ENCODE measurements around the gene KCTD14. TPM values are rescaled to one million over a fixed set of nuclear protein-coding genes. Genes with fewer than 3 reads are reported as not detected.
A peak's percentile ranks its signal among the peaks of the same experiment; 100 is the strongest.

Gene KCTD14
- total and polyA plus RNA-seq, 9 donors = 0.24 to 5.2 (median 1.5) TPM

- H3K27me3 ChIP-seq = no peaks in the 10 kb centered on the region
- DNase-seq = peak; percentile 65 to 82 (median 80)
- 16 to 19% (median 18%) methylated on average over 7 of the region's 7 CpGs for WGBS, 3 donors
- peak overlapping the region in 1 of 2 donors; percentile 40 for H3K27ac ChIP-seq
- H3K9me3 ChIP-seq = no peaks in the 10 kb centered on the region
- H3K4me1 ChIP-seq (ENCODE audit: insufficient read depth) = peaks cover 6% of the 10 kb centered on the region
- intact Hi-C loops (cut with DNase I) = no loop called here
- TF ChIP-seq POLR2A (IDR thresholded peaks at IDR 0.05) (no peak), CTCF (IDR thresholded peaks at IDR 0.05) (no peak), EP300 (IDR thresholded peaks at IDR 0.05) (no peak)
- H3K36me3 ChIP-seq = no peaks in the 10 kb centered on the region
- no peak overlapping the region for H3K4me3 ChIP-seq
These were observed 17.0 kb upstream of the KCTD14 start for GRCh38 chr11:78039919-78040671.

- H3K36me3 ChIP-seq = no peaks in the 10 kb centered on the region
- 83 to 89% (median 87%) methylated on average over 4 of the region's 4 CpGs for WGBS, 3 donors
- no peaks in the 10 kb centered on the region for H3K9me3 ChIP-seq
- no peak for DNase-seq
- intact Hi-C loops (cut with DNase I) = no loop called here
- no peaks in the 10 kb centered on the region for H3K27me3 ChIP-seq
- no peak overlapping the region for H3K4me3 ChIP-seq
- peak overlapping the region in 1 of 2 donors; percentile 40 for H3K27ac ChIP-seq
- TF ChIP-seq EP300 (IDR thresholded peaks at IDR 0.05) (no peak), CTCF (IDR thresholded peaks at IDR 0.05) (no peak), POLR2A (IDR thresholded peaks at IDR 0.05) (no peak)
- H3K4me1 ChIP-seq (ENCODE audit: insufficient read depth) = peaks cover 6% of the 10 kb centered on the region
These were observed 16.4 kb upstream of the KCTD14 start for GRCh38 chr11:78039391-78039918.

- H3K27ac ChIP-seq = no peak overlapping the region
- intact Hi-C loops (cut with DNase I) = no loop called here
- 85 to 88% (median 86%) methylated on average over 8 of the region's 8 CpGs for WGBS, 3 donors
- no peaks in the 10 kb centered on the region for H3K36me3 ChIP-seq
- no peak overlapping the region for H3K4me3 ChIP-seq
- no peaks in the 10 kb centered on the region for H3K9me3 ChIP-seq
- TF ChIP-seq CTCF (IDR thresholded peaks at IDR 0.05) (no peak), EP300 (IDR thresholded peaks at IDR 0.05) (no peak), POLR2A (IDR thresholded peaks at IDR 0.05) (no peak)
- peak in 1 of 5 donors; percentile 42 for DNase-seq
- H3K27me3 ChIP-seq = no peaks in the 10 kb centered on the region
- peaks cover 6% of the 10 kb centered on the region for H3K4me1 ChIP-seq (ENCODE audit: insufficient read depth)
These were observed 15.7 kb upstream of the KCTD14 start for GRCh38 chr11:78038697-78039313.

GRCh38 chr11:78037825-78038620 lies 14.9 kb upstream of the KCTD14 start:
- WGBS, 3 donors = 79 to 90% (median 86%) methylated on average over 9 of the region's 9 CpGs
- no peaks in the 10 kb centered on the region for H3K9me3 ChIP-seq
- H3K36me3 ChIP-seq = no peaks in the 10 kb centered on the region
- H3K27ac ChIP-seq = no peak overlapping the region
- no peak for DNase-seq
- H3K27me3 ChIP-seq = no peaks in the 10 kb centered on the region
- H3K4me3 ChIP-seq = no peak overlapping the region
- intact Hi-C loops (cut with DNase I) = no loop called here
- no peak for TF ChIP-seq POLR2A (IDR thresholded peaks at IDR 0.05)
- no peak for TF ChIP-seq EP300 (IDR thresholded peaks at IDR 0.05)
- no peak for TF ChIP-seq CTCF (IDR thresholded peaks at IDR 0.05)
- H3K4me1 ChIP-seq (ENCODE audit: insufficient read depth) = peaks cover 6% of the 10 kb centered on the region

All from ovary (tissue), 9 donors.